Stimulated activated CD8-positive, alpha-beta memory T cell treated with anti-CD3 and anti-CD28 coated beads, Interleukin-15, amount 100 ng/mL, for 48 hours (primary cell): ENCODE measurements around the gene SOX8.
A peak's percentile ranks its signal among the peaks of the same experiment; 100 is the strongest.
"Not testable (repeated sequence)": the region's sequence is repeated elsewhere in the genome, so short reads cannot be mapped to it uniquely, and the experiment has no call there.

Experiments
- DNase-seq, 2 donors: peaks; one replicate each; pipeline ENCODE4 v3.0.0-alpha.2; 2020; ENCODE audit warnings: low read depth in 2 of 2

The SOX8 gene

GRCh38 chr16:953818-954217, 27.8 kb upstream of the SOX8 start:
- not testable (repeated sequence) for DNase-seq

- not testable (repeated sequence) for DNase-seq
Measured at GRCh38 chr16:955766-956165, 25.8 kb upstream of the SOX8 start.

GRCh38 chr16:959232-960040, 22.1 kb upstream of the SOX8 start:
- no peak for DNase-seq

GRCh38 chr16:962366-962765, 19.2 kb upstream of the SOX8 start:
- DNase-seq: no peak

GRCh38 chr16:962901-963814, 18.4 kb upstream of the SOX8 start:
- DNase-seq: no peak

- no peak for DNase-seq
Measured at GRCh38 chr16:963913-964312, 17.7 kb upstream of the SOX8 start.

GRCh38 chr16:964356-965035, 17.1 kb upstream of the SOX8 start:
- DNase-seq: no peak

GRCh38 chr16:965036-965395, 16.6 kb upstream of the SOX8 start:
- no peak for DNase-seq

GRCh38 chr16:965487-965886, 16.1 kb upstream of the SOX8 start:
- no peak for DNase-seq

- no peak for DNase-seq
Measured at GRCh38 chr16:966035-966434, 15.5 kb upstream of the SOX8 start.

GRCh38 chr16:966505-966904, 15.1 kb upstream of the SOX8 start:
- no peak for DNase-seq

GRCh38 chr16:967077-967541, 14.5 kb upstream of the SOX8 start:
- DNase-seq: no peak

- DNase-seq: no peak
Measured at GRCh38 chr16:967546-968295, 13.8 kb upstream of the SOX8 start.

- DNase-seq: no peak
Measured at GRCh38 chr16:968620-969019, 12.9 kb upstream of the SOX8 start.

GRCh38 chr16:969508-970385, 11.8 kb upstream of the SOX8 start:
- DNase-seq: no peak

GRCh38 chr16:970386-970765, 11.2 kb upstream of the SOX8 start:
- DNase-seq: no peak

GRCh38 chr16:970766-971581, 10.6 kb upstream of the SOX8 start, which contains the start of gene LMF1:
Gene LMF1 (minus strand): TSS chr16:970984. CDS start chr16:970980, 4 bp downstream.
- DNase-seq: peak; percentile 88 to 90

- DNase-seq: no peak
Measured at GRCh38 chr16:971582-971905, 10.0 kb upstream of the SOX8 start.

- no peak for DNase-seq
Measured at GRCh38 chr16:971981-972315, 9.6 kb upstream of the SOX8 start.
